HG03432 (cell line): ENCODE measurements around the gene OR2T5.
"Not testable (repeated sequence)": the region's sequence is repeated elsewhere in the genome, so short reads cannot be mapped to it uniquely, and the experiment has no call there.

ENCODE experiments used
- ATAC-seq: cut with Tn5 transposase; IDR thresholded peaks from one replicate; pipeline ENCODE4 v1.9.1; 2021; ENCODE audit warnings: mild to moderate bottlenecking, moderate library complexity; ENCODE audit not compliant: unreplicated experiment

Gene OR2T5

GRCh38 chr1:248500305-248501035 is 12.1 kb downstream of the OR2T5 start:
- not testable (repeated sequence) for ATAC-seq

GRCh38 chr1:248507773-248508172 is 19.4 kb downstream of the OR2T5 start, which contains the start of gene OR2G6:
Gene OR2G6, plus strand, starts transcription at chr1:248508073. Its CDS starts 13,574 bp downstream, at chr1:248521647.
- ATAC-seq: not testable (repeated sequence)

- ATAC-seq: peak; percentile 58
Observed at GRCh38 chr1:248510217-248510616, 21.8 kb downstream of the OR2T5 start.

GRCh38 chr1:248521856-248522255 is 33.5 kb downstream of the OR2T5 start:
- no peak for ATAC-seq

GRCh38 chr1:248537449-248537848 is 49.1 kb downstream of the OR2T5 start:
- ATAC-seq: peak; percentile 60
